ENCODE results near the gene PHKB.
"Not testable (repeated sequence)": the region's sequence is repeated elsewhere in the genome, so short reads cannot be mapped to it uniquely, and the experiment has no call there.

Gene PHKB

DNA sequence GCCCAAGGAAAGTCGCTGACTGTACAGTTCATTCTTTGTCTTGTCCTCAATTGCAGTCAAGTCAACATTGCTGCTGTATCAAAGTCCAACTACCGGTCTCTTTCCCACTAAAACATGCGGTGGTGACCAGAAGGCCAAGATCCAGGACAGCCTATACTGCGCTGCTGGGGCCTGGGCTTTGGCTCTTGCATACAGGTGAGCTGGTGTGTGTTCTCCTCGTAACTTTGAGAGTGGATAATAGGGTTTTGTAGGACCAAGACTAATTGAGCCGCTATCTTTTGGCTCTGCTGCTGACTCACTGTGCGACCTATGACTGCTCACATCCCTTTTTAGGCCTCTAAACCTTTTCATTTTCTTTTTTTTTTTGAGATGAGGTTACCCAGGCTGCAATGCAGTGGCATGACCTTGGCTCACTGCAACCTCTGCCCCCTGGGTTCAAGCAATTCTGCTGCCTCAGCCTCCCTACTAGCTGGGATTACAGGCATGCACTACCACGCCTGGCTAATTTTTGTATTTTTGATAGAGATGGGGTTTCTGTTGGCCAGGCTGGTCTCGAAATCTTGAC is 38.7 kb downstream of the PHKB start:
- in situ Hi-C loops (cut with MboI; ENCODE audit: low sequenced_read_pairs), result no loop called here

DNA sequence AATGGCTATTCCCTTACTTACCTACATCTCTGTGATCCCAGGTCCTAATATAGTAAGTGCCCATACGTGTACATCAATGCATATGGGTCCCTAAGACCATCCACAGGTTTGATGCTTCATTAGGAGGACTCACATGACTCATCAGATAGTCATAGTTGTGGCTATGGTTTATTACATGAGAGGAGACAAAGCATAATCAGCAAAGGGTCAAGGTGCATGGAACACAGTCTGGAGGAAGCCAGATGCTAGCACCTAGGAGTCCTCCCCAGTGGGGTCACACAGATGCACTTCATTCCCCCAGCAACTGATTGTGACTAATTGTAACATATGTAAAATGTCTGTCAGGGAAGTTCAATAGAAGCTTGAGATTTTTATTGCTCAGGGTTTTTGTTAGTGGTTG is 42.8 kb downstream of the PHKB start:
- in situ Hi-C loops (cut with MboI; ENCODE audit: low sequenced_read_pairs), result no loop called here

DNA sequence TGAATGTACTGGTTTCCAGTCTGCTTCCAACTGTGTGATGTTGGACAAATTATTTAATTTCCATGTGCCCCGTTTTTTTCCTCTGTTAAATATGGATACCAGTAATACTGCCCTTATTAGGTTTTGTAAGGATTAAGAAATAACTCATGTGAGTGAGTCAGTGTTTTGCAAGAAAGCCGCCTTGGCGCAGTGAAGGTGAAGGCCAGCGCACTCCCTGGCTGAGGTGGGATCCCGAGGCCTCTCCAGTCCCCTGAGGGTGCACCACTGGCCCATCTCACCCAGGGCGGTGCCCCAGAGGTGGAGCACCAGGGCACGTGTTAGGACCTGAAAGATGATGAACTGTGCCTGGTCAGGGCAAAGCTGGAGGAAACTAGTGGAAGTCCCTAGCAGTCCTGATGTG is 43.5 kb downstream of the PHKB start:
- in situ Hi-C loops (cut with MboI; ENCODE audit: low sequenced_read_pairs), result no loop called here

DNA sequence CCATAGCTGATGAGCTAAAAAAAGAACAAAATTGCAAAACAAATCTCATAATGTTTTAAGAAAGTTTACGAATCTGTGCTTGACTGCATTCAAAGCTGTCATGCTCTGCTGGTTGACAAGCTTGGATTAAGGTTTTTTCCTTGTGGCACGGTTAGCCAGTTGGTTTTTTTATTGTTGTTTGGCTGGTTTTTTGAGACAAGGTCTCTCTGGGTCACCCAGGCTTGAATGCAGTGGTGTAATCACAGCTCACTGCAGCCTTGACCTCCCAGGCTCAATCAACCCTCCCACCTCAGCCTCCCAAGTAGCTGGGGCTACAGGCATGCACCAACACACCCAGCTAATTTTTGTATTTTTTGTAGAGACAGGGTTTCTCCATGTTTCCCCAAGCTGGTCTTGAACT is 45.7 kb downstream of the PHKB start:
- in situ Hi-C loops (cut with MboI; ENCODE audit: low sequenced_read_pairs), result no loop called here

DNA sequence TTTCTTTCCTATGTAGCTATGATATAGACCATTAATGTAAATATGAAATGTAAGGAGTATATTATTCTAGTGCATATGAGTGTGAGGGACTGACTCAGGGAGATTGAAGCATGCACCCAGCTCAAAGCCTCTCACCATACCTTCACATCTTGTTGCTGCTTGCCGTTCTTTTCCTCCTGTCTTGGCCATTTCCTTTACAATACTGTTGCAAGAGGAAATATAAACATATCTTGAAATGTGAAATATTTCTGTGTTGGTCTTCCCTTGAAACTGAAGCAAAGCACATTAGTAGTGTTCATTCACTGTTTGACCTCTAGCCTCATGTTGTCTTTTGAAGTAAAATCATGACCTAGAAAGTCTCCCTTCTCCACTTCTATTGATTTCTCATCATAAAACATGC is 46.6 kb downstream of the PHKB start:
- in situ Hi-C loops (cut with MboI; ENCODE audit: low sequenced_read_pairs), result no loop called here

DNA sequence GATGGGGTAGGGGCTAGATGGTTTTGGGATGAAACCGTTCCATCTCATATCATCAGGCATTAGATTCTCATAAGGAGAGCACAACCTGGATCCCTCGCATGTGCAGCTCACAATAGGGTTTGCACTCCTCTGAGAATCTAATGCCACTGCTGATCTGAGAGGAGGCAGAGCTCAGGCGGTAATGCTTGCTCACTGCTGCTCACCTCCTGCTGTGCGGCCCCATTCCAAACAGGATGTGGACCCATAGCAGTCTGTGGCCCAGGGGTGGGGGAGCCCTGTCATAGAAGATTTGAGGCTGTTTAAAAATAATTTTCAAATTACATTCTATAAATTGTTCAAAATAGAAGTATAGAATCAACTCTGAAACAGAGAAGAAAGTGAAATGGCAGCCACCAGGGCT is 50.8 kb downstream of the PHKB start:
- in situ Hi-C loops (cut with MboI; ENCODE audit: low sequenced_read_pairs), result no loop called here

DNA sequence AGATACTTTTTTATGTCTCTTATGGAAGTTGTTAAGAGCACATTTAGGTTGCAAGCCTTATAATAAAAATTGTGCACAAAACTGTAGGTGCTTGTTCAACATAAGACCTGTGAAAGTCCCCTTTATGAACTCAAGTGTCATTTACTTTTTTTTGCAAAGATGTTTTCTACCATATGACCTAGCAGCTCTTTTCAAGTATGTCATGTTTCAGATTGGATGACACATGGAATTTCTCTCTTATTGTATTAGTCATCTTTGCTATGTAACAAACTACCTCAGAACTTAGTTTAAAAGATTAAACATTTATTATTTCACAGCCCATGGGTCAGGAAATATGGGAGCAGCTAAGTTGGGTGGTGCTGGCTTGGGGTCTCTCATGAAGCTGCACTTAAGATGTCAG is 57.9 kb downstream of the PHKB start:
- in situ Hi-C loops (cut with MboI; ENCODE audit: low sequenced_read_pairs), result no loop called here

DNA sequence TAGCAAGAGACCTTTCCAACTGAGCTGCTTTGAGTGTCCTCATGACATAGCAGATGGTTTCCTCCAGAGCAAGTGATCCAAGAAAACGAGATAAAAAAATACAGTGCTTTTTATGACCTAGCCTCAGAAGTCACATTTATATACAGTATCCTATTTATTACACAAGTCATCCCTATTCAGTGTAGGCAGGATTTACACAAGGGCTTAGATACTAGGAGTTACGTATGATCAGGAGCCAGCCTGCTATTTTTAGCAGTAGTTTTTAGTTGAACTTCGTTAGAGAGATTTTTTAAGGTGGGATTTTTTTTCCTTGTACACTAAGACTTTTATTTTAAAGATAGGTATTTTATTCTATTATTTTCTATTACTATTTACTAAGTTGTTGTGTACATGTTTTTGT is 58.4 kb downstream of the PHKB start:
- in situ Hi-C loops (cut with MboI; ENCODE audit: low sequenced_read_pairs), result no loop called here

DNA sequence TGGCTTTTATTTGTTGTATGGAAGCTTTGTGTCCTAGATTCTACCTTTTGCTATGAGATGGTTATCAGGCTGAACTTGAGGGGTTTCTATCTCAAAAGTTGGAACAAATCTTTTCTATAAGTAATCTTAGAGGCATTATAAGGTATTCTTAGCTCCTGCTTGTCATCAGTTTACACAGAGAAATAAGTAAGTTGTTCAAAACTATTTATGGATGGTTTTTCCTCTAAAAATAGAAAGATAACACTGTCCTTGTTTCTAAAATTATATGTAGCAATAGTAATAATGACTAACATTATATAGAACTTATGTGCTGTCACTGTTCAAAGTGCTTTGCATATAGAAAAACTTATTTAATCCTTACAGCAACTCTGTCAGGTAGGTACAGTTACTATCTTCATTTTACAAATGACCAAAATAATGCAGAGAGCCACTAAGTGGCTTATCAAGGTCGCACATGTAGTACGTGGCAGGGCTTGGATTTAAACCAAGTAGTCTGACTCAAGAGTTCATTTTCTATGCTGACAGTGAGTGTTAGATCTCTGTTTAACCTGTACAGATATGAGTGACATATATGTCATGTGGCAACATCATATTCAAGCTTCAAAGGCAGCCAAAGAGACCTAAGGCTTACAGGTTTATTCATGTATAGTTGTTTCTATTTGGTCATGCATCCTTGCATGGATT is 59.0 kb downstream of the PHKB start:
- in situ Hi-C loops (cut with MboI; ENCODE audit: low sequenced_read_pairs), result no loop called here

DNA sequence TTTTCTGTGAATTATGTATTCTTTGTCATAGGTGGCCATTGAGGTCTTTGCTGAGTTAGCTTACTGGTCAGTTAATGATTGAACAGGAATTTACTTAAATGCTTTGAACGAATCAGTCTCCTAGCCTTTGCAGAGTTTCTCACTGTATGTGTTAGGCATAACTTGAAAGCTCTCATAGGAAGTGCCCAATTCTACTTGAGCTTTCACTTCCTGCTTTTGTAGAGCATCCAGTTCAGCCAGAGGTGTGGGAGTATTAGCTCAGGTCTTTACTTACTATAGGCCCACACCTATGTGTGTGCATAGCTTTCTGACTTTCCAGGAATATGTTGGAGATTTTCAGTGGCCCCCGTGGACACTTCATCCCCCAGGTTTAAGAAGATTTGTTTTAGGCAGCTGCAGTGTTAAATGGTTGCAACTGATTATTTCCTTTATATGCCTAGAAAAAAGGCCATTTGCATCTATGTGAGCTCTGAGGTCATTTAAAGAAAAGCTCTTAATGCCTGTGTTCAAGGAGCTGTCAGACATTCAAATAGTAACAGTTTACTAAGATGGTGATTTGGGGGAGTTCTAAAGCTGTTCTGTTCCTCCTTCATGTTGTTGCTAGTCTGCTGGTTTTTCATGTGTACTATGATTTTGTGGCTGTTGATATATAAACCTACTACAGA is 62.3 kb downstream of the PHKB start:
- in situ Hi-C loops (cut with MboI; ENCODE audit: low sequenced_read_pairs), result no loop called here

DNA sequence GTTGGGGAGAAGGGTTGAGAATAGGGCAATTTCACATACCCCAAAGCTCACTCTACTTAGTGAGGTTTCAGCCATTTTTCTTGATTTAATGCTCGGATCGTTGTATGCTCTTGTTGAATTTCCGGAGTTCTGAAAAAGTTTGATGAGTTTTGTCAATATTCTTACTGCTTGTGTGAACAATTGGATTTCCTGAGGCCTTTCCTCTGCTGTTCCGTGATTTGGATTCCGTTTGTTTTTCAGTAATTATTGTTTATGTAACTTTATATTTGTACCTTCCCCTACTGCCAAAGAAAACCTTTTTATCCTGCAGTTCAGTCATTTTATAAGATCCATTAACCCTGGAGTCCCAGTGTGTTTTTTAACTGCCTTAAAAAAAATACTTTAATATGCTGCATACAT is 62.9 kb downstream of the PHKB start:
- in situ Hi-C loops (cut with MboI; ENCODE audit: low sequenced_read_pairs), result no loop called here

DNA sequence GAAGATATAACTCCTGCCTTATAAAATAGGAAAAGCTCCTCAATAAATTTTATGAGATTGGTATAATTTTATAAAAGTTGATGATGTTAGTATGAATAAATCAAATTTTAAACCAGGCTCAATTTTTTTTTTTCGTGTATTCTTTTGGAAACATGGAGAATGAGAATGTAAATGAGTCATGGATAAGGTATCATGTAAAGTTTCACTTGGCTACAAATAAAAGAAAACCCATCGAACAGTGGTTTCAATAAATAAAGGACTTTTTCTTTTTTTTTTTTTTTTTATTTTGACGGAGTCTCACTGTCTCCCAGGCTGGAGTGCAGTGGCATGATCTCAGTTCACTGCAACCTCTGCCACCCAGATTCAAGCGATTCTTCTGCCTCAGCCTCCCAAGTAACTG is 67.3 kb downstream of the PHKB start:
- in situ Hi-C loops (cut with MboI; ENCODE audit: low sequenced_read_pairs), result no loop called here

DNA sequence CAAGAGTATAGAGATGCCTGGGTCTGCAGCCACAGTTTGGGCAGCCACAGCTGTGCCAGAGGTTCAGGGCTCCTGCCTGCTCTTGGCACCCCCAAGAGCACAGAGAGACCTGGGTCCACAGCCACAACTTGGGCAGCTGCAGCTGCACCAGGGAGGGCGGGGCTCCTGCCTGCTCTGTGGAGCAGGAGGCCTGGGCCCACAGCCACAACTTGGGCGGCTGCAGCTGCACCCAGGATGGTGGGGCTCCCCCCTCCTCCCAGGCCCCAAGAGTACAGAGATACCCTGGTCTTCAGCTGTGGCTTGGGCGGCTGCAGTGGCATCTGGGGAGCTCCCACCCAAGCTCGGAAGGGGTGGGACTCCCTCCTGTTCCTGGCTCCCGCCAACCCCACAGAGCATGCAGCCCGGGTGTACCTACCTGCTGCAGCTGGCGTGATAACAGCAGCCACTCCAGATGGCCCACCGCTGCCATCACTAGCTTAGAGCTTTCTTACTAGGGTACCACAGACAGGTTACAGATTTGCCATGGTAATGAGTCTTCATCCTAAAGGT is 72.7 kb downstream of the PHKB start:
- in situ Hi-C loops (cut with MboI; ENCODE audit: low sequenced_read_pairs), result no loop called here

DNA sequence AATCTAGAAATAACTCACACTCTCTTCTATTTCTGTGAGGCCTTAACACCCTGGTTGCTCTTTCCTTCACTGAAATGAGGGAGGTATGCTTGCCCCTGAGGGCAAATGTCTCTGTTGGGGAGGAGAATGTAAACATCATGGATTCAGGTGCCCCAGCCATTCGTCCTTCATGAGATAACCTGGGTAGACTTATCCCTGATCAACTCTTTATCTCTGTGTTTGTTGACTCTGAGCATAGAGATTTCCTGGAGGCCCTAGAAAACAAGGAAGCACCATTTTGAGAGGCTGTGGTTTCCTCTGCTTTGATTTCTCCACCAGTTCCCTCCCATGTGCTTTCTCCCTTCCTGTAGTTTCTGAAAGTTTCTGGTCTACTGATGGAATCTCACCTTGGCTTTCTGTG is 77.3 kb downstream of the PHKB start:
- in situ Hi-C loops (cut with MboI; ENCODE audit: low sequenced_read_pairs), result no loop called here

DNA sequence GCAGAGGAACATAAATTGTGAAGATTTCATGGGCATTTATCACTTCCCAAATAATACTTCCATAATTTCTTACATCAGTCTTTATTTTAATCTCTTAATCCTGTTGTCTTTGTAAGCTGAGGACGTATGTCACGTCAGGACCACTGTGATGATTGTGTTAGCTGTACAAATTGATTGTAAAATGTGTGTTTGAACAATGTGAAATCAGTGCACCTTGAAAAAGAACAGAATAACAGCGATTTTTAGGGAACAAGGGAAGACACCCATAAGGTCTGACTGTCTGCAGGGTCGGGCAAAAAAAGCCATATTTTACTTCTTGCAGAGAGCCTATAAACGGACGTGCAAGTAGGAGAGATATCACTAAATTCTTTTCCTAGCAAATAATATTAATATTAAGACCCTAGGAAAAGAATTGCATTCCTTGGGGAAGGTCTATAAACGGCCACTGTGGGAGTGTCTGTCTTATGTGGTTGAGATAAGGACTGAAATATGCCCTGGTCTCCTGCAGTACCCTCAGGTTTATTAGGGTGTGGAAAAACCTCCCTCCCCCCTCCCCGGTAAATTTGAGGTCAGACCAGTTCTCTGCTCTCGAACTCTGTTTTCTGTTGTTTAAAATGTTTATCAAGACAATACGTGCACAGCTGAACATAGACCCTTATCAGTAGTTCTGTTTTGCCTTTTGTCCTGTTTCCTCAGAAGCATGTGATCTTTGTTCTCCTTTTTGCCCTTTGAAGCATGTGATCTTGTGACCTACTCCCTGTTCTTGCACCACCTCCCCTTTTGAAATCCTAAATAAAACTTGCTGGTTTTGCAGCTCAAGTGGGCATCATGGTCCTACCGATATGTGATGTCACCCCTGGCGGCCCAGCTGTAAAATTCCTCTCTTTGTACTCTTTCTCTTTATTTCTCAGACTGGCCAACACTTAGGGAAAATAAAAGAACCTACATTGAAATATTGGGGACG is 78.9 kb downstream of the PHKB start:
- in situ Hi-C loops (cut with MboI; ENCODE audit: low sequenced_read_pairs), result not testable (repeated sequence)

DNA sequence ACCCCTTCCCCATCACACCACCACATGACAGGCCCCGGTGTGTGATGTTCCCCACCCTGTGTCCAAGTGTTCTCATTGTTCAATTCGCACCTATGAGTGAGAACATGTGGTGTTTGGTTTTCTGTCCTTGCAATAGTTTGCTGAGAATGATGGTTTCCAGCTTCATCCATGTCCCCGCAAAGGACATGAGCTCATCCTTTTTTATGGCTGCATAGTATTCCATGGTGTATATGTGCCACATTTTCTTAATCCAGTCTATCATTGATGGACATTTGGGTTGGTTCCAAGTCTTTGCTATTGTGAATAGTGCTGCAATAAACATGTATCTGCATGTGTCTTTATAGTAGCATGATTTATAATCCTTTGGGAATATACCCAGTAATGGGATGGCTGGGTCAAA is 80.0 kb downstream of the PHKB start:
- in situ Hi-C loops (cut with MboI; ENCODE audit: low sequenced_read_pairs), result not testable (repeated sequence)

DNA sequence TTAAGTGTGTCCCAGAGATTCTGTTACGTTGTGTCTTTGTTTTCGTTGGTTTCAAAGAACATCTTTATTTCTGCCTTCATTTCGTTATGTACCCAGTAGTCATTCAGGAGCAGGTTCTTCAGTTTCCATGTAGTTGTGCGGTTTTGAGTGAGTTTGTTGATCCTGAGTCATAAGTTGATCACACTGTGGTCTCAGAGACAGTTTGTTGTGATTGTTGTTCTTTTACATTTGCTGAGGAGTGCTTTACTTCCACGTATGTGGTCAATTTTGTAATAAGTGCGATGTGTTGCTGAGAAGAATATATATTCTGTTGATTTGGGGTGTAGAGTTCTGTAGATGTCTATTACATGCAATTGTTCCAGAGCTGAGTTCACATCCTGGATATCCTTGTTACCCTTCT is 83.1 kb downstream of the PHKB start:
- in situ Hi-C loops (cut with MboI; ENCODE audit: low sequenced_read_pairs), result not testable (repeated sequence)

DNA sequence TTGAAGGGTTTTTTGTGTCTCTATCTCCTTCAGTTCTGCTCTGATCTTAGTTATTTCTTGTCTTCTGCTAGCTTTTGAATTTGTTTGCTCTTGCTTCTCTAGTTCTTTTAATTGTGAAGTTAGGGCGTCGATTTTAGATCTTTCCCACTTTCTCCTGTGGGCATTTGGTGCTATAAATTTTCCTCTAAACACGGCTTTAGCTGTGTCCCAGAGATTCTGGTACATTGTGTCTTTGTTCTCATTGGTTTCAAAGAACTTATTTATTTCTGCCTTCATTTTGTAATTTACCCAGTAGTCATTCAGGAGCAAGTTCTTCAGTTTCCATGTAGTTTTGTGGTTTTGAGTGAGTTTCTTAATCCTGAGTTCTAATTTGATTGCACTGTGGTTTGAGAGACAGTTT is 90.1 kb downstream of the PHKB start:
- in situ Hi-C loops (cut with MboI; ENCODE audit: low sequenced_read_pairs), result not testable (repeated sequence)

DNA sequence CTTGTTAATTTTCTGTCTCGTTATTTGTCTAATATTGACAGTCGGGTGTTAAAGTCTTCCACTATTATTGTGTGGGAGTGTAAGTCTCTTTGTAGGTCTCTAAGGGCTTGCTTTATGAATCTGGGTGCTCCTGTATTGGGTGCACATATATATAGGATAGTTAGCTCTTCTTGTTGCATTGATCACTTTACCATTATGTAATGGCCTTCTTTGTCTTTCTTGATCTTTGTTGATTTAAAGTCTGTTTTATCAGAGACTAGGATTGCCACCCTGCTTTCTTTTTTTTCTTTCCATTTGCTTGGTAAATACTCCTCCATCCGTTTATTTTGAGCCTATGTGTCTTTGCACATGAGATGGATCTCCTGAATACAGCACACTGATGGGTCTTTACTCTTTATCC is 90.6 kb downstream of the PHKB start:
- in situ Hi-C loops (cut with MboI; ENCODE audit: low sequenced_read_pairs), result not testable (repeated sequence)

DNA sequence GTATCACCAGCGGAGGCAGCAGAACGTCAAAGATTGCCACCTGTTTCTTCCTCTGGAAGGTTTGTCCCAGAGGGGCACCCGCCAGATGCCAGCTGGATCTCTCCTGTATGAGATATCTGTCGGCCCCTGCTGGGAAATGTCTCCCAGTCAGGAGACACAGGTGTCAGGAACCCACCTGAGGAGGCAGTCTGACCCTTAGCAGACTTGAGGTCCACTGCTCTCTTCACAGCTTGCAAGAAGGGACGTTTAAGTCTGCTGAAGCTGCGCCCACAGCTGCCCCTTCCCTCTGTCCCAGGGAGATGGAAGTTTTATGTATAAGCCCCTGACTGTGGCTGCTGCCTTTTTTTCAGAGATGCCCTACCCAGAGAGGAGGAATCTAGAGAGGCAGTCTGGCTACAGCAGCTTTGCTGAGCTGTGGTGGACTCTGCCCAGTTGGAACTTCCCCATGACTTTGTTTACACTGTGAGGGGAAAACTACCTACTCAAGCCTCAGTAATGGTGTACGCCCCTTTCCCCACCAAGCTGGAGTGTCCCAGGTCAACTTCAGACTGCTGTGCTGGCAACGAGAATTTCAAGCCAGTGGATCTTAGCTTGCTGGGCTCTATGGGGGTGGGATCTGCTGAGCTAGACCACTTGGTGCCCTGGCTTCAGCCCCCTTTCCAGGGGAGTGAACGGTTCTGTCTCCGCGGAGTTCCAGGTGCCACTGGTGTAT is 92.9 kb downstream of the PHKB start:
- in situ Hi-C loops (cut with MboI; ENCODE audit: low sequenced_read_pairs), result no loop called here

DNA sequence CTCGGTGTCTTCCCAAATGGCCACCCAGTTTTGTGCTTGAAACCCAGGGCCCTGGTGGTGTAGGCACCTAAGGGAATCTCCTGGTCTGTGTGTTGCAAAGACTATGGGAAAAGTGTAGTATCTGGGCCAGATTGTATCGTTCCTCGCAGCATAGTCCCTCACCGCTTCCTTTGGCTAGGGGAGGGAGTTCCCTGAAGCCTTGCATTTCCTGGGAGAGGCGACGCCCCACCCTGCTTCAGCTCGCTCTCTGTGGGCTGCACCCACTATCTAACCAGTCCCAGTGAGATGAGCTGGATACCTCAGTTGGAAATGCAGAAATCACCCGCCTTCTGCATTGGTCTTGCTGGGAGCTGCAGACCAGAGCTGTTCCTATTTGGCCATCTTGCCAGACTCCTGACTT is 93.5 kb downstream of the PHKB start:
- in situ Hi-C loops (cut with MboI; ENCODE audit: low sequenced_read_pairs), result not testable (repeated sequence)

Measured in HL-60/S4 treated with retinoic acid at 250 ng/mL for 4 days and 3 days (cell line).